Progenitor cell of endocrine pancreas (in vitro differentiated cells): ENCODE data around the gene PTK7. TPM values are rescaled to one million over a fixed set of nuclear protein-coding genes. Genes with fewer than 3 reads are reported as not detected.

ENCODE experiments used
- DNase-seq: peaks from one replicate; pipeline ENCODE4 v3.0.0; 2021; ENCODE audit warnings: low spot score; ENCODE audit not compliant: unreplicated experiment
- H3K27ac Mint-ChIP-seq: 2 replicates; pipeline ENCODE4 v1.8.0; 2021; ENCODE audit warnings: mild to moderate bottlenecking, moderate library complexity, mixed read lengths
- H3K27me3 Mint-ChIP-seq: 2 replicates; pipeline ENCODE4 v1.8.0; 2021; ENCODE audit warnings: mixed read lengths
- H3K36me3 Mint-ChIP-seq: 2 replicates; pipeline ENCODE4 v1.8.0; 2022; ENCODE audit warnings: mixed read lengths; ENCODE audit not compliant: insufficient read depth
- H3K4me1 Mint-ChIP-seq: 2 replicates; pipeline ENCODE4 v1.8.0; 2021; ENCODE audit warnings: low read depth, mixed read lengths
- H3K4me3 Mint-ChIP-seq: 2 replicates; pipeline ENCODE4 v1.8.0; 2021; ENCODE audit warnings: low read depth, mild to moderate bottlenecking, moderate library complexity, mixed read lengths
- H3K9me3 Mint-ChIP-seq: 2 replicates; pipeline ENCODE4 v1.8.0; 2021; ENCODE audit warnings: low read depth, mixed read lengths
- total RNA-seq: library from RNA; stranded (reverse); gene quantifications from 2 replicates; pipeline ENCODE4 v1.2.1, GENCODE V29; 2021
- TF ChIP-seq, protein P1 (sequence below): fragments of 200-600 bp; sonication (generic); IDR thresholded peaks from one replicate; pipeline ENCODE4 v1.5.0; 2021; ENCODE audit warnings: antibody characterized with exemption, mild to moderate bottlenecking; ENCODE audit not compliant: unreplicated experiment

Gene PTK7
- total RNA-seq, 1 donor from 2014 or later: 141 TPM

DNA sequence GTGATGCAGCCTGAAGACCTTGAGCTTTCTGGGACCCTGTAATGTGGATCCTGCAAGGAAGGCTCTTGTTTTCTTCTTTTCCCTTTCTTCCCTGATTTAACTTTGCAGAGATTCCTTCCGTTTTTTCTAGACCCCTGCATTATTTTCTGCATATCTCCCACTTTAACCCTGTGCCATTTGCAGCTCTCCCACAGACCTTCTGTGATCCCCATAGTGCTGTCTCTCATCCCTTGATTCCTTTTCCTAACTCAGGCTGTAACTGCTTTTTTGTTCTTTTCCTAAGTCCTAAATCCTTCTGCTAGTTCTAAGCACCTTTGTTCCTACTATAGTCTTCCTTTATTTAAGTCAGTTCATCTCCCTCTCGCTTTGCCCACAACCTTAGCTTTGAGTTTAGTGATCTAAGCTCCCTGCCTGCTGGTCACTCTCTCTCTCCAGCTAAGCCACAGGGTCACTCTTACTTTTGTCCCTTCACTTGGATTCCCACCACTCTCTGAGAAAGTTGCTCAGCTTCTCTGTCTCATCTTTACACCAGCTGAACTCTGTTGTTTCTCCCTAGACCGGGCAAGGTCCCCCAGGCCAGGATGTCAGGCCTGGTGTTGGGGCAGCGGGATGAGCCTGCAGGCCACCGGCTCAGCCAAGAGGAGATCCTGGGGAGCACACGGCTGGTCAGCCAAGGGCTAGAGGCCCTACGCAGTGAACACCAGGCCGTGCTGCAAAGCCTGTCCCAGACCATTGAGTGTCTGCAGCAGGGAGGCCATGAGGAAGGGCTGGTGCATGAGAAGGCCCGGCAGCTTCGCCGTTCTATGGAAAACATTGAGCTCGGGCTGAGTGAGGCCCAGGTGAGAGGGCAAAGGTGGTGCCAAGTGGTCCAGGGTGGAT is 15.1 kb upstream of the PTK7 start:
- H3K4me3 Mint-ChIP-seq: peak overlapping the region; percentile 98
- peak overlapping the region; percentile 99 for H3K27ac Mint-ChIP-seq
- H3K36me3 Mint-ChIP-seq: peaks cover 8% of the 10 kb centered on the region
- no peaks in the 10 kb centered on the region for H3K9me3 Mint-ChIP-seq
- no peaks in the 10 kb centered on the region for H3K27me3 Mint-ChIP-seq
- no peak for DNase-seq
- TF ChIP-seq, protein P1, sequence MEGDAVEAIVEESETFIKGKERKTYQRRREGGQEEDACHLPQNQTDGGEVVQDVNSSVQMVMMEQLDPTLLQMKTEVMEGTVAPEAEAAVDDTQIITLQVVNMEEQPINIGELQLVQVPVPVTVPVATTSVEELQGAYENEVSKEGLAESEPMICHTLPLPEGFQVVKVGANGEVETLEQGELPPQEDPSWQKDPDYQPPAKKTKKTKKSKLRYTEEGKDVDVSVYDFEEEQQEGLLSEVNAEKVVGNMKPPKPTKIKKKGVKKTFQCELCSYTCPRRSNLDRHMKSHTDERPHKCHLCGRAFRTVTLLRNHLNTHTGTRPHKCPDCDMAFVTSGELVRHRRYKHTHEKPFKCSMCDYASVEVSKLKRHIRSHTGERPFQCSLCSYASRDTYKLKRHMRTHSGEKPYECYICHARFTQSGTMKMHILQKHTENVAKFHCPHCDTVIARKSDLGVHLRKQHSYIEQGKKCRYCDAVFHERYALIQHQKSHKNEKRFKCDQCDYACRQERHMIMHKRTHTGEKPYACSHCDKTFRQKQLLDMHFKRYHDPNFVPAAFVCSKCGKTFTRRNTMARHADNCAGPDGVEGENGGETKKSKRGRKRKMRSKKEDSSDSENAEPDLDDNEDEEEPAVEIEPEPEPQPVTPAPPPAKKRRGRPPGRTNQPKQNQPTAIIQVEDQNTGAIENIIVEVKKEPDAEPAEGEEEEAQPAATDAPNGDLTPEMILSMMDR: no peak
- peaks cover 24% of the 10 kb centered on the region for H3K4me1 Mint-ChIP-seq

DNA sequence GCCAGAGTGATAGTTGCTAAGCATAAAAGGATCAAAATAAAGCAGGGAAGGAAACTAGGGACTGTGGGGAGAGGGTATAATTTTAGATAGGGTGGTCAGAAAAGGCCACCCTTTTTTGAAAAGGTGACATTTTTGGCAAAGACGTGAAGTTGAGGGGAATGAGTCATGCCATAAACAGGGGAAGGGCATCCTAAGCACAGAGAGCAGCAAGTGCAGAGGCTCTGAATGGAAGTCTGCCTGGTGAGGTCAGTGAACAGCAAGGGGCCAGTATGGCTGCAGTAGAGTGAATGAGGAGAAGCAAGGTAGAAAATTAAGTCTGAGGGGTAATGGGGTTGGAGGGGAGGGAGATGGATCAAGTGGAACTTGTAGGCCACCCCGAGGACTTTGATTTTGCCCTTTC is 14.3 kb upstream of the PTK7 start:
- H3K4me1 Mint-ChIP-seq: peaks cover 24% of the 10 kb centered on the region

DNA sequence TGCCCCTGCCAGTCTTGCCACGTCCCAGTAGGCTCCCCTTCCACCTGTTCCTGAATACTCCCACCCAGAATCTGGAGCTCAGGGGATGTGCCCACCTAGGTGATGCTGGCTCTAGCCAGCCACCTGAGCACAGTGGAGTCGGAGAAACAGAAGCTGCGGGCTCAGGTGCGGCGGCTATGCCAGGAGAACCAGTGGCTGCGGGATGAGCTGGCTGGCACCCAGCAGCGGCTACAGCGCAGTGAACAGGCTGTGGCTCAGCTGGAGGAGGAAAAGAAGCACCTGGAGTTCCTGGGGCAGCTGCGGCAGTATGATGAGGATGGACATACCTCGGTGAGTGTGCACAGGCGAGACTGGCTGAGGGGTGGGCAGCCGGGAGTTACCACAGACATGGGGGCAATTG is 13.3 kb upstream of the PTK7 start:
- Mint-ChIP-seq H3K36me3 (peaks cover 10% of the 10 kb centered on the region), H3K4me1 (peaks cover 24% of the 10 kb centered on the region), H3K9me3 (no peaks in the 10 kb centered on the region)

More for the DNA sequence above, 14.3 kb upstream of the PTK7 start:
- Mint-ChIP-seq H3K36me3 (peaks cover 10% of the 10 kb centered on the region), H3K27me3 (no peaks in the 10 kb centered on the region), H3K27ac (no peak overlapping the region), H3K4me3 (no peak overlapping the region), H3K9me3 (no peaks in the 10 kb centered on the region)
- TF ChIP-seq, protein P1: no peak
- no peak for DNase-seq

DNA sequence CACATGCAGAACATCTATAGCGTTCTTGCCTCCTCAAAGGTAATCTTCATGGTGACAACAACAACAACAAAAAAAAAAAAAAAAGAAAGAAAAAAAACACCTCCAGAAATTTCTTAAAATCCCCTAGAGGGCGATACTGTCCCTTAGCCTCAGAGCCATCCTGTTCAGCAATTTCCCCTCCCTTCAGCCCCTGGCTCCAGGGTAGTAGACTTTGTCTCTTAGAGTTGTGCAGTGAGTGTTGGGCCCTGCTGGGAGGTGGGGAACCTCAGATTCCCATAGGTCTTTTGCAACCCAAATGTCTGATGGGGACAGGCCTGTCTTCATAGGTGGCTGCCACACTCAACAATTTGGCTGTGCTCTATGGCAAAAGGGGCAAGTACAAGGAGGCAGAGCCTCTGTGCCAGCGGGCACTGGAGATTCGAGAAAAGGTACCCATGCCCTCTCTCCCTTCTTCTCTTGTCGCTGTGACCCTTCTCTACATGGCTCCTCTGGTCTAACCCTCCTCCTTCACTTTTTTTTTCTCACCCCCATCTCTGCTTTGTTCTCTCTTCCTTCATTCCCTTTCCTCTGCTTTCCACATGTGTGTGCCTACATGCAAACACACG is 6.0 kb upstream of the PTK7 start:
- no peak for DNase-seq
- Mint-ChIP-seq H3K27me3 (no peaks in the 10 kb centered on the region), H3K4me1 (no peaks in the 10 kb centered on the region), H3K36me3 (peaks cover 9% of the 10 kb centered on the region), H3K4me3 (no peak overlapping the region), H3K9me3 (no peaks in the 10 kb centered on the region), H3K27ac (peak overlapping the region; percentile 33)
- TF ChIP-seq, protein P1: peak; percentile 64

More for the DNA sequence above, 13.3 kb upstream of the PTK7 start:
- H3K27me3 Mint-ChIP-seq: no peaks in the 10 kb centered on the region
- H3K4me3 Mint-ChIP-seq: no peak overlapping the region
- H3K27ac Mint-ChIP-seq: no peak overlapping the region
- no peak for DNase-seq
- TF ChIP-seq, protein P1: no peak

DNA sequence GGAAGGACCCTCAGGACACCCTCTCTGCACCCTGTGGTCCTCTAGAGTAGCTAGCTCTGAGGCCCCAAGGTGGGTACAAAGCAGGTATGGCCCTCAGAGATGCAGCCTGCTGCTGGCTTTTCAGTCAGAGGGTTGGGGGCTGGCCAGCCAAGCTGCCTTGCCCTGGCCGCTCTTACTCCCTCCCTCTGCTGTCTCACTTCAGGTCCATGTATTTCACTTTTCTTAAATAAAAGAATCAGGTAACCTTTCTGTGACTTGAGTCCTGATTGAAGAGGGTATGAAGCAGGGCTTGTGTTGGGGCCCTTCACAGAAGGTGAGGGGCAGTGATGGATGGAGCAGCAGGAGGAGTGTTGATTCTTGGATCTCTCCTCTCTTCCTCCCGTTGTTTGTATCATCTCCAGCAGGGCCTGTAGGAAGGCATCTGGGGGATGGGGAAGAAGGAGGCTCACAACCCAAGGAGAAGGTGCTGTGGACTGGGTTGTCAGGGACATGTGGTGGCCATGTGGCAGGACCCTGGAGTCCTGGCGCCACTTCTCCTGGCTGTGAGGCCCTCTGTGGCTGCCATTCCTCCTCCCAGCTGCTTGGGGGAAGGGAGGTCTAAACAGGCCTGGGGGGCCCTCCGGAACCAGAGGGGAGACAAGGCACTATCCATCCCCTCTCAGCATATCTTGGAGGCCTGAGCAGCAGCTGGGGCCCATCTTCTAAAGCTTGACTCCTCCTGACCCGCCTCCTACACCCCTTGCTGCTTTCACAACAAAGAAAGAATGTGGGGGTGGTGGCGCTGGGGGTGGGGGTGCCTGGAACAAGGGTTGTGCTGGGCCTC is 1.1 kb upstream of the PTK7 start:
- no peaks in the 10 kb centered on the region for H3K27me3 Mint-ChIP-seq
- H3K4me3 Mint-ChIP-seq: peak overlapping the region; percentile 35
- TF ChIP-seq, protein P1: no peak
- no peak for DNase-seq
- no peaks in the 10 kb centered on the region for H3K9me3 Mint-ChIP-seq
- peaks cover 5% of the 10 kb centered on the region for H3K36me3 Mint-ChIP-seq
- no peak overlapping the region for H3K27ac Mint-ChIP-seq
- H3K4me1 Mint-ChIP-seq: peaks cover 15% of the 10 kb centered on the region
